Kidney (tissue), 14 donors: Measurements from ENCODE around the gene PPIC. TPM values are rescaled to one million over a fixed set of nuclear protein-coding genes. Genes with fewer than 3 reads are reported as not detected.
A peak's percentile ranks its signal among the peaks of the same experiment; 100 is the strongest.

Experiments used
- DNase-seq, 5 donors: peaks; one replicate each; pipeline ENCODE4 v3.0.0-alpha.2; 2013 to 2020
- FAIRE-seq: peaks from 2 replicates; lab custom pipeline; 2012; peaks lifted over from hg19 to GRCh38; lab: Jason Lieb, UNC
- H3K27ac ChIP-seq, 2 donors: one replicate each; pipeline ENCODE4 v1.7.0; 2013; ENCODE audit warnings: low read depth in 2 of 2, low read length in 2 of 2, inconsistent platforms in 1 of 2
- H3K27me3 ChIP-seq: one replicate; pipeline ENCODE4 v1.7.1; 2013; ENCODE audit warnings: low read length, inconsistent platforms; ENCODE audit not compliant: control insufficient read depth, insufficient read depth
- H3K36me3 ChIP-seq, 3 donors: one replicate each; pipeline versions ENCODE4 v1.7.0 to v1.7.1; 2013; ENCODE audit warnings: low read length in 3 of 3, control low read depth in 1 of 3, inconsistent platforms in 1 of 3; ENCODE audit not compliant: insufficient read depth in 3 of 3, control insufficient read depth in 2 of 3
- H3K4me1 ChIP-seq, 3 donors: one replicate each; pipeline versions ENCODE4 v1.7.0 to v1.7.1; 2013; ENCODE audit warnings: low read length in 3 of 3, inconsistent platforms in 1 of 3, low read depth in 1 of 3; ENCODE audit not compliant: control insufficient read depth in 2 of 3, insufficient read depth in 2 of 3
- H3K4me3 ChIP-seq, 3 donors: one replicate each; pipeline versions ENCODE4 v1.7.0 to v1.8.1; 2013; ENCODE audit warnings: low read length in 3 of 3, control low read depth in 1 of 3, inconsistent platforms in 1 of 3
- H3K9ac ChIP-seq, 3 donors: one replicate each; pipeline versions ENCODE4 v1.7.0 to v1.7.1; 2013; ENCODE audit warnings: low read length in 3 of 3, control low read depth in 1 of 3, inconsistent platforms in 1 of 3
- H3K9me3 ChIP-seq, 3 donors: one replicate each; pipeline versions ENCODE4 v1.7.0 to v1.7.1; 2013; ENCODE audit warnings: low read length in 3 of 3, control low read depth in 1 of 3, inconsistent platforms in 1 of 3; ENCODE audit not compliant: control insufficient read depth in 2 of 3, insufficient read depth in 1 of 3
- intact Hi-C: fragments of 100-400 bp; cut with DNase I; formaldehyde crosslinking; loops from one replicate; pipeline ENCODE4 v1.11.1; 2022
- polyA plus RNA-seq: library from polyadenylated mRNA; stranded (reverse); fragments of 350-450 nt; fragmentation: Illumina TruSeq; extraction: RNeasy Lipid Tissue Mini Kit (QIAGEN cat#74804); gene quantifications from one replicate; pipeline ENCODE4 v1.2.3, GENCODE V29; 2014; ENCODE audit warnings: low read depth, low replicate concordance; ENCODE audit not compliant: insufficient read depth
- total RNA-seq: library from RNA; stranded (reverse); fragmentation: NEBNext Ultra II Directional; extraction: Animal tissue kit (Norgen Biotek cat#: 25700); gene quantifications from one replicate; pipeline ENCODE4 v1.2.1, GENCODE V29; 2021
- TF ChIP-seq, protein P1 (sequence below): IDR thresholded peaks from 3 replicates; pipeline ENCODE4 v1.5.1; 2012; ENCODE audit warnings: mild to moderate bottlenecking, moderate library complexity, borderline replicate concordance; ENCODE audit not compliant: insufficient read depth; ENCODE audit errors: extremely low read depth
- donor health status: control.
- donor health status: control.
- donor health status: control.
- donor health status: control.
- donor health status: control.
- donor health status: DM: yes; HTN: yes; CAD: no.
- donor health status: Normal renal cell carcinoma (clear cell type).

The PPIC gene
- total and polyA plus RNA-seq, 2 donors from 2014 or later, result 46.1 to 49.5 TPM

GRCh38 chr5:123014689-123015088 lies 21.8 kb downstream of the PPIC start:
- no peak overlapping the region for H3K4me3 ChIP-seq
- H3K27me3 ChIP-seq, result no peaks in the 10 kb centered on the region
- intact Hi-C loops, result no loop called here
- H3K36me3 ChIP-seq, result no peaks in the 10 kb centered on the region
- no peak overlapping the region for H3K27ac ChIP-seq
- H3K9ac ChIP-seq, result no peak overlapping the region
- TF ChIP-seq, protein P1, sequence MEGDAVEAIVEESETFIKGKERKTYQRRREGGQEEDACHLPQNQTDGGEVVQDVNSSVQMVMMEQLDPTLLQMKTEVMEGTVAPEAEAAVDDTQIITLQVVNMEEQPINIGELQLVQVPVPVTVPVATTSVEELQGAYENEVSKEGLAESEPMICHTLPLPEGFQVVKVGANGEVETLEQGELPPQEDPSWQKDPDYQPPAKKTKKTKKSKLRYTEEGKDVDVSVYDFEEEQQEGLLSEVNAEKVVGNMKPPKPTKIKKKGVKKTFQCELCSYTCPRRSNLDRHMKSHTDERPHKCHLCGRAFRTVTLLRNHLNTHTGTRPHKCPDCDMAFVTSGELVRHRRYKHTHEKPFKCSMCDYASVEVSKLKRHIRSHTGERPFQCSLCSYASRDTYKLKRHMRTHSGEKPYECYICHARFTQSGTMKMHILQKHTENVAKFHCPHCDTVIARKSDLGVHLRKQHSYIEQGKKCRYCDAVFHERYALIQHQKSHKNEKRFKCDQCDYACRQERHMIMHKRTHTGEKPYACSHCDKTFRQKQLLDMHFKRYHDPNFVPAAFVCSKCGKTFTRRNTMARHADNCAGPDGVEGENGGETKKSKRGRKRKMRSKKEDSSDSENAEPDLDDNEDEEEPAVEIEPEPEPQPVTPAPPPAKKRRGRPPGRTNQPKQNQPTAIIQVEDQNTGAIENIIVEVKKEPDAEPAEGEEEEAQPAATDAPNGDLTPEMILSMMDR, result no peak
- H3K4me1 ChIP-seq, result no peaks in the 10 kb centered on the region
- no peak for DNase-seq
- FAIRE-seq, result no peak
- H3K9me3 ChIP-seq, result no peaks in the 10 kb centered on the region

GRCh38 chr5:123012321-123012720 lies 24.2 kb downstream of the PPIC start:
- no peak for FAIRE-seq
- Histone ChIP-seq H3K4me3 (no peak overlapping the region), H3K9ac (no peak overlapping the region), H3K27me3 (no peaks in the 10 kb centered on the region), H3K9me3 (no peaks in the 10 kb centered on the region), H3K36me3 (no peaks in the 10 kb centered on the region), H3K4me1 (no peaks in the 10 kb centered on the region), H3K27ac (no peak overlapping the region)
- TF ChIP-seq, protein P1, result no peak
- intact Hi-C loops, result no loop called here
- peak in 1 of 5 donors; percentile 22 for DNase-seq

DNA sequence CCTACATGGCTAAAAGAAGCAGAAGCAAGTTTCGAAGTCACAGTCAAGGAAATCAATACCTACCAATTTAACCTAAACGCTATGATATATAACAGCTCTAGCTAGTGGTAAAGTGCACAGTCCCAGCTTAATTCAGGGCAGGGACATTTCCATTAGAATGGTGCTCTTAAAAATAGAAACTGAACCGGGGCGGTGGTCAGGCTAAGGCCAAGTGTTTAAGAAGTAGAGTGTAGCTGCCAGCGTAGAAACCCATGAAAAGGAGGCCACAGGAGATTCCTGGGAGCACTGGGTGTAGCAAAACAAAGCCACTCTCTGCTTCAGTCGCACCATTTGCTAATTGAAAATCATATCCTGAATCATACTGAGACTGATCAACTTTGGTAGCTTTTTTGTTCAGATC lies 28.8 kb downstream of the PPIC start:
- DNase-seq, result no peak
- intact Hi-C loops, result no loop called here
- no peaks in the 10 kb centered on the region for H3K9me3 ChIP-seq
- H3K9ac ChIP-seq, result no peak overlapping the region
- H3K36me3 ChIP-seq, result peaks cover 0 to 5% (median 0%) of the 10 kb centered on the region in 3 donors
- no peak overlapping the region for H3K27ac ChIP-seq
- TF ChIP-seq, protein P1, result no peak
- H3K27me3 ChIP-seq, result no peaks in the 10 kb centered on the region
- no peaks in the 10 kb centered on the region for H3K4me1 ChIP-seq
- FAIRE-seq, result no peak
- H3K4me3 ChIP-seq, result no peak overlapping the region

- no peak overlapping the region for H3K4me3 ChIP-seq
- no peak for FAIRE-seq
- H3K4me1 ChIP-seq, result no peaks in the 10 kb centered on the region
- no peaks in the 10 kb centered on the region for H3K27me3 ChIP-seq
- TF ChIP-seq, protein P1, result no peak
- intact Hi-C loops, result no loop called here
- no peak overlapping the region for H3K27ac ChIP-seq
- DNase-seq, result peak in 1 of 5 donors; percentile 4
- peaks cover 0 to 5% (median 0%) of the 10 kb centered on the region in 3 donors for H3K36me3 ChIP-seq
- H3K9me3 ChIP-seq, result no peaks in the 10 kb centered on the region
- H3K9ac ChIP-seq, result no peak overlapping the region
These were observed 29.3 kb downstream of the PPIC start for GRCh38 chr5:123007182-123007581.
